ENCODE results near the gene TUBGCP6.

- TF ChIP-seq CTCF (IDR thresholded peaks at IDR 0.05) (no peak), EZH2 (IDR thresholded peaks at IDR 0.05) (no peak), EZH2phosphoT487 (IDR thresholded peaks at IDR 0.05) (no peak)
Measured at GRCh38 chr22:50194037-50194805, 50.6 kb downstream of the TUBGCP6 start.

Data from neural progenitor cell (in vitro differentiated cells).